Natural killer cell (primary cell): ENCODE data around the gene ZRANB2. TPM values are rescaled to one million over a fixed set of nuclear protein-coding genes. Genes with fewer than 3 reads are reported as not detected.

ENCODE experiments used
- total RNA-seq, 4 donors: library from RNA; stranded (reverse); fragments of 120-200 nt in 1 of 4; gene quantifications; one replicate each; pipeline versions ENCODE4 v1.2.3 to v1.2.4, GENCODE V29; 2013 to 2022

ZRANB2 gene
- total RNA-seq, 3 donors from 2014 or later (not counting 1 experiment from before 2014, with no cell fraction given), result 114 to 133 (median 128) TPM

Other genes starting within 250 kb of the ZRANB2 start
- gene PTGER3, start 33.2 kb downstream of the ZRANB2 start, total RNA-seq, result 10 to 100 TPM in 1 of 3 donors, under 1 TPM in 1, not detected in 1; 0.72 to 21.9 TPM